GM12874 (cell line): ENCODE results near the gene RPS6KA2.

Experiments used
- TF ChIP-seq, protein P1 (sequence below): IDR thresholded peaks from 2 replicates; pipeline ENCODE4 v1.5.1; 2011; ENCODE audit warnings: low read depth, mild to moderate bottlenecking, control low read depth, low read length, moderate library complexity; ENCODE audit not compliant: insufficient read depth

Gene RPS6KA2

GRCh38 chr6:166508726-166509125, 118.3 kb downstream of the RPS6KA2 start:
- TF ChIP-seq, protein P1, sequence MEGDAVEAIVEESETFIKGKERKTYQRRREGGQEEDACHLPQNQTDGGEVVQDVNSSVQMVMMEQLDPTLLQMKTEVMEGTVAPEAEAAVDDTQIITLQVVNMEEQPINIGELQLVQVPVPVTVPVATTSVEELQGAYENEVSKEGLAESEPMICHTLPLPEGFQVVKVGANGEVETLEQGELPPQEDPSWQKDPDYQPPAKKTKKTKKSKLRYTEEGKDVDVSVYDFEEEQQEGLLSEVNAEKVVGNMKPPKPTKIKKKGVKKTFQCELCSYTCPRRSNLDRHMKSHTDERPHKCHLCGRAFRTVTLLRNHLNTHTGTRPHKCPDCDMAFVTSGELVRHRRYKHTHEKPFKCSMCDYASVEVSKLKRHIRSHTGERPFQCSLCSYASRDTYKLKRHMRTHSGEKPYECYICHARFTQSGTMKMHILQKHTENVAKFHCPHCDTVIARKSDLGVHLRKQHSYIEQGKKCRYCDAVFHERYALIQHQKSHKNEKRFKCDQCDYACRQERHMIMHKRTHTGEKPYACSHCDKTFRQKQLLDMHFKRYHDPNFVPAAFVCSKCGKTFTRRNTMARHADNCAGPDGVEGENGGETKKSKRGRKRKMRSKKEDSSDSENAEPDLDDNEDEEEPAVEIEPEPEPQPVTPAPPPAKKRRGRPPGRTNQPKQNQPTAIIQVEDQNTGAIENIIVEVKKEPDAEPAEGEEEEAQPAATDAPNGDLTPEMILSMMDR = no peak

- TF ChIP-seq, protein P1 = no peak
These were observed 119.1 kb downstream of the RPS6KA2 start for GRCh38 chr6:166507809-166508564.

GRCh38 chr6:166507380-166507779, 119.7 kb downstream of the RPS6KA2 start:
- TF ChIP-seq, protein P1 = no peak

DNA sequence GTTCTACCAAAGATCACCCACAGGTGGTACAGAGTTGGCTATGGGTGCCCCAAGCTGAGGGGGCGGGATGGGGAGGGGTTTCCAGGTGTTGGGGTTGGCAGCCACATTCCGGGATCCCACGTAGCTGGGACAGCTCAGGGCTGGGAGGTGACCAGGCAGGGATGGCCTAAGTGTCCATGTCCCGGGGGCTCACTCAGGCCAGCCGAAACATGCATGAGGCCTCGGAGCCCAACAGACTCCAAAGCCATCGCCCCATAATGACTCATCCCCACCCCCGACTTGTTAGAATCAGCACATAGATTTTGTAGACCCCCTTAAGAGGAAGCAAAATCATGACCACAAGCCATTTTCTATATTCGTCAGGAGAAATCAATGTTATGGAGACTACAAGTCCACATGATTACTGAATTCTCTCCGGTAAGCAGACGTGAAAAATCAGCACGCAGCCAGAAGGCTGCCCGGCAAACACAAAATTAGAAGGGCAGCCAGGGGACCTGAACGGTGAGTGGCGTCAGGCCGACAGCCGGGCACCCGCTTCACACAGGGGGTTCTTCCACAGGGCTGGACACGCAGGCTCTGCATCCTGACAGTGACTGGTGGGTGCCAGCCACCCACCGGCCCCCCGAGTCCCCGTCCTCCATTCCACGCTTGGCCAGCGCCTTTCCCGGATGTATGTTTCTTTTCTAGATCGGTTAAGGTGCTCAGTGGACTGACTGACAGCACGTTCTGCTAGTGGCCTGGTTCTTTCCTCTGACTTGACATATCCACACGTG, 121.7 kb downstream of the RPS6KA2 start:
- TF ChIP-seq, protein P1 = no peak

- TF ChIP-seq, protein P1 = no peak
These were observed 123.0 kb downstream of the RPS6KA2 start for GRCh38 chr6:166504100-166504499.

GRCh38 chr6:166503167-166503744, 123.8 kb downstream of the RPS6KA2 start:
- TF ChIP-seq, protein P1 = no peak

GRCh38 chr6:166502453-166502852, 124.6 kb downstream of the RPS6KA2 start:
- TF ChIP-seq, protein P1 = no peak
